Prostate gland (tissue), 2 donors: ENCODE results near the gene PMPCA.

ENCODE experiments used
- CTCF ChIP-seq, 4 experiments: fragments of 200-600 bp in 2 of 4; fragments of 450-650 bp in 2 of 4; sonication (generic) in 2 of 4; IDR thresholded peaks; 1 replicate in 3 of 4; 2 replicates in 1 of 4; pipeline ENCODE4 v1.5.1; 2016 to 2019; ENCODE audit warnings: antibody characterized with exemption in 4 of 4, mild to moderate bottlenecking in 2 of 4, moderate library complexity in 2 of 4
- POLR2A ChIP-seq: fragments of 450-650 bp; IDR thresholded peaks from one replicate; pipeline ENCODE4 v1.6.1; 2016; ENCODE audit warnings: antibody characterized with exemption, mild to moderate bottlenecking

GRCh38 chr9:136392538-136393449 lies 17.7 kb upstream of the PMPCA start:
- TF ChIP-seq POLR2A = no peak
- no peak for TF ChIP-seq CTCF (IDR thresholded peaks at IDR 0.05)
